ENCODE measurements around the gene RAB14.
"Not testable (repeated sequence)": the region's sequence is repeated elsewhere in the genome, so short reads cannot be mapped to it uniquely, and the experiment has no call there.

Gene RAB14

GRCh38 chr9:121150188-121150587, 51.5 kb downstream of the RAB14 start:
- no peak for DNase-seq

DNA sequence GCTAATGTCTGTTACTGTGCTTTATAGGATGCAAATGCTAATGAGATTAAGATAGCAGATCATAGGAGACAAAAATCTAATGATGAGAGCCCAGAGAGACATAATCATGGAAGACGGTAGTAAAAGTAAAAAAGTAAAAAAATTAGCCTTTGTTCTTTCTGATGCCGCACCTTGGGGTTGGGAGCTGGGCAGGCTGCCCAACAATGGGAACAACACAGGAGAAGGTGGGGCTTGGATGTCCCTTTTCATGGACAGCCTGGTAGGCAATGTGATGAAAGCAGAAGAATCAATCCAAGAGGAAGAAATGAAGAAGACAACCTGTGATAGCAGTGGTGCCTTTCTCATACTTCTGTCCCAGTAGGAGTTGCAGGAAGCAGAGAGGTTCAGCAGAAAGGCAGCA, 57.2 kb downstream of the RAB14 start:
- no peak for DNase-seq

DNA sequence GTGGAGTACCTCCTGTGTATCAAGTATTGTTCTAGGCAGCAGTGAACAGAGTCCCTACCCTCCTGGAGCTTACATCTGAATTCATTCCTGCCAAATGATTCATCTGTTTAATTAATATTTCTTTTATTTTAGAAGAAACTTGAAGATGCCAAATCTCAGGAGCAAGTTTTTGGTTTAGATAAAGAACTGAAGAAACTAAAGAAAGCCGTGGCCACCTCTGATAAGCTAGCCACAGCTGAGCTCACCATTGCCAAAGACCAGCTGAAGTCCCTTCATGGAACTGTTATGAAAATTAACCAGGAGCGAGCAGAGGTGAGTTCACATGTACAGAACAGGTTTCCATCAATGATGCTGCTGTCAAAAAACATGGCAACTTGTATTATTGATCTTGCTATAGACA, 57.9 kb downstream of the RAB14 start:
- DNase-seq = no peak

DNA sequence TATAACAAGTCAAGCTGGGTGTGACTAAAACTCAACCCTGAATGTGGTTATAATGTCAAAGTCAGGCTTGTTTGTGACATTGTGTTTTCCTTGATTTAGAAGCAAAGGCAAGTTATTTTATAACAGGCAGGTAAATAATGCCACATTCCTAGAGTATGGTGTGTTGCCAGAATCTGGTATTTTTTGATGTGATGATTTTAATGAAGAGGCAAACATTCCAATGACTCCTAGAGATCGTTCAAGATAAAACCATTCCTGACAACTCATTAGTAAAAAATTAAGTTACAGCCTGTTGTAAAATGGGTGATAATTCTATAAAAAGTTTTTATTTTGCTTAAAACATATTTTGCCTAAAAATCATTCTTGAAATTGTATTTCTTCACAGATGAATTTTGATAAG, 60.0 kb downstream of the RAB14 start:
- no peak for DNase-seq

GRCh38 chr9:121141306-121141705, 60.4 kb downstream of the RAB14 start:
- no peak for DNase-seq

DNA sequence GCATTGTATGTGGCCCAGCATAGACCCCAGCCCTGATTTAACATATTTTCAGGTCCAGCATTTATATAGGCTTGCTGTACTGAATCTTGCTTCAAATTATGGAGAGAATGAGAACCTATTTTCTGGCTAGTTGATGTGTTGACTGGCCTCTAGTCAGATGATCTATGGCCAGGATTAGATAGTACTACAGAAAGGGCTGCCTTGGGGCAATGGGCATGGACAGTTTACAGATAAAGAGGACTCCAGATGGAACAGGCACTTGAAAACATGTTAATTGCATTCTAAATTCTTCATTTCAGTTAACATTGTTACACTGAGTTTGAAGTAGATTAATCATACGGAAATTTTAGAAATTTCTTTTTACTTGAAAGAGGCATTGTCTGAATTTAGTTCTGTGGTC, 61.5 kb downstream of the RAB14 start:
- DNase-seq = no peak

GRCh38 chr9:121138973-121139372, 62.7 kb downstream of the RAB14 start:
- DNase-seq = no peak

- DNase-seq = no peak
Observed at GRCh38 chr9:121138561-121138960, 63.1 kb downstream of the RAB14 start.

GRCh38 chr9:121135642-121136041, 66.0 kb downstream of the RAB14 start:
- no peak for DNase-seq

DNA sequence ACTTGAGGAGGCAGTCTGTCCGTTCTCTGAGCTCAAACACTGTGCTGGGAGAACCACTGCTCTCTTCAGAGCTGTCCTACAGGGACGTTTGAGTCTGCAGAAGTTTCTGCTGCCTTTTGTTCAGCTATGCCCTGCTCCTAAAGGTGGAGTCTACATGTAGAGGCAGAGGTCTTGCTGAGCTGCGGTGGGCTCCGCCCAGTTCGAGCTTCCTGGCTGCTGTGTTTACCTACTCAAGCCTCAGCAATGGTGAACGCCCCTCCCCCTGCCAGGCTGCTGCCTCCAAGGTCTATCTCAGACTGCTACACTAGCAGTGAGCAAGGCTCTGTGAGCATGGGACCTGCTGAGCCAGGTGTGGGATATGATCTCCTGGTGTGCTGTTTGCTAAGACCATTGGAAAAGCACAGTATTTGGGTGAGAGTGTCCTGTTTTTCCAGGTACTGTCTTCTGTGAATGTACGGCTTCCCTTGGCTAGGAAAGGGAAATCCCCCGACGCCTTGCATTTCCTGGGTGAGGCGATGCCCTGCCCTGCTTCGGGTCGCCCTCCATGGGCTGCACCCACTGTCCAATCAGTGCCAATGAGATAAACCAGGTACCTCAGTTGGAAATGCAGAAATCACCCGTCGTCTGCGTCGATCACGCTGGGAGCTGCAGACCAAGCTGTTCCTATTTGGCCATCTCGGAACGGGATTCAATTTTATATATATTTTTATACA, 68.4 kb downstream of the RAB14 start:
- DNase-seq = no peak

- not testable (repeated sequence) for DNase-seq
Observed at GRCh38 chr9:121129384-121129783, 72.3 kb downstream of the RAB14 start.

All from KG1 (cell line).